GM23248 (cell line): ENCODE data around the gene TRIM2.

ENCODE experiments used
- EZH2 ChIP-seq: fragments of 200-600 bp; sonication (generic); IDR thresholded peaks from 2 replicates; pipeline ENCODE4 v1.6.1; 2018; ENCODE audit warnings: antibody characterized with exemption, mild to moderate bottlenecking; ENCODE audit not compliant: insufficient read depth, poor library complexity, severe bottlenecking
- EZH2phosphoT487 ChIP-seq: fragments of 200-600 bp; sonication (generic); IDR thresholded peaks from 2 replicates; pipeline ENCODE4 v1.6.1; 2018; ENCODE audit warnings: antibody characterized with exemption, moderate library complexity, mild to moderate bottlenecking, low read depth; ENCODE audit not compliant: insufficient read depth

DNA sequence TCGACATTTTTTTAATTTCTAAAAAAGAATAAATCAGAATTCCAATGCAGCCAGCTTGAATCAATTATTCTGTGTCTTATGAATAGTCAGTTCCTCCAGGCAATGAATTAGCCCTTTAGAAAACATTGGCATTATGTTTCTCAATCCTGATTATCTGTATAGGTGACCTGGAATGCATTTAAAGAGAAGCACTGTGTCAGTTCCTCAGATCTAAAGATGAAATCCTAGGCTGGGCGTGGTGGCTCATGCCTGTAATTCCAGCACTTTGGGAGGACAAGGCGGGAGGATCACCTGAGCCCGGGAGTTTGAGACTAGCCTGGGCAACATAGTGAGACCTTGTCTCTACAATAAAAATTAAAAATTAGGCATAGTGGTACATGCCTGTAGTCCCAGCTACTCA lies 183.7 kb downstream of the TRIM2 start:
- TF ChIP-seq EZH2 (no peak), EZH2phosphoT487 (no peak)
